ENCODE measurements around the gene TERT. TPM values are rescaled to one million over a fixed set of nuclear protein-coding genes. Genes with fewer than 3 reads are reported as not detected.

The TERT gene
- total and polyA plus RNA-seq, 2 of the 4 experiments (the other 2 are of a cell fraction) = not detected

DNA sequence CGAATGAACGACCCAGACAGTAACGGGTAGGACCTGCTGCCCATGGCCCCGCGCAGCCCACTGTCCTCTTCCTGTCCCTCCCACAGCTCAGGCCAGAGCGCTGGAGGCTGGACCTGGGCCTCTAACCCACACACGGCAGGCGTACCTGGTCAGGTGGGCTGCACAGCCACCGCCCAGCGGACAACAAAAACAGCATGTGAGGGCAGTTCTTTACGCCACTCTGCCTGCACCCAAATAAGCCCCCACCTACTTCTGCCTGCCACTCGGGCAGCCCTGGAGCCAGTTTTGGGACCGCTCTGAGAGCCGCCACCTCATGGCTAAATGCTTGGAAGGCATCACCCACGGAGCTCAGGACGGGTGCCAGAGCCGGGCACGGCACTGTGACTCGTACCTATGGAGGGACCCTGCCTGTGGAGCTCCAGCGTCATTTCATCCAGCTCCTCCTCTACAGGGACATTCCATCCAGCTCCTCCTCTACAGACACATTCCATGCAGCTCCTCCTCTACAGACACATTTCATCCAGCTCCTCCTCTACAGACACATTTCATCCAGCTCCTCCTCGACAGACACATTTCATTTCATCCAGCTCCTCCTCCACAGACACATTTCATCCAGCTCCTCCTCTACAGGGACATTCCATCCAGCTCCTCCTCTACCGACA lies 31.1 kb upstream of the TERT start:
- Histone ChIP-seq H3K4me2 (ENCODE audit: low read depth, low read length) (no peak overlapping the region), H3K9ac (ENCODE audit: low read depth, low read length) (no peak overlapping the region), H3K14ac (replicated peaks; ENCODE audit: low read depth, low read length) (no peak overlapping the region), H2AK9ac (replicated peaks; ENCODE audit: low read depth, low read length, poor library complexity) (no peak overlapping the region), H4K8ac (ENCODE audit: low read depth in 2 of 2, low read length in 2 of 2) (no peak overlapping the region), H3K36me3 (ENCODE audit: control insufficient read depth, insufficient read depth, low read length) (peaks cover 52% of the 10 kb centered on the region), H3K9me3 (ENCODE audit: control insufficient read depth, insufficient read depth, low read length) (peaks cover 13% of the 10 kb centered on the region), H4K5ac (ENCODE audit: low read depth, low read length) (no peak overlapping the region), H2BK120ac (ENCODE audit: low read depth, low read length) (no peak overlapping the region), H4K91ac (ENCODE audit: insufficient read depth, low read depth, low read length) (no peak overlapping the region), H2AFZ (replicated peaks; ENCODE audit: low read length, poor library complexity) (no peak overlapping the region), H3K27ac (ENCODE audit: insufficient read depth, low read length) (no peak overlapping the region), H2BK5ac (ENCODE audit: low read depth, low read length, poor library complexity, severe bottlenecking) (no peak overlapping the region), H3K56ac (ENCODE audit: extremely low read depth, insufficient read depth, low read length) (no peak overlapping the region), H3K4ac (ENCODE audit: low read depth, low read length) (no peak overlapping the region), H3K9me1 (ENCODE audit: insufficient read depth, low read length) (no peaks in the 10 kb centered on the region), H3K79me1 (ENCODE audit: low read depth in 1 of 2, low read length in 2 of 2) (peaks cover 10 to 18% of the 10 kb centered on the region in 2 experiments; a peak in 3 of 4 replicates), H3K27me3 (ENCODE audit: control insufficient read depth, insufficient read depth, low read length) (no peaks in the 10 kb centered on the region), H2AK5ac (ENCODE audit: low read depth, low read length) (no peak overlapping the region), H2BK20ac (ENCODE audit: low read depth, low read length) (no peak overlapping the region), H3K18ac (ENCODE audit: low read depth, low read length) (no peak overlapping the region), H3K4me3 (ENCODE audit: insufficient read depth, low read depth, low read length) (no peak overlapping the region), H2BK15ac (ENCODE audit: low read depth, low read length) (no peak overlapping the region), H4K20me1 (ENCODE audit: insufficient read depth, low read length) (peaks cover 4% of the 10 kb centered on the region), H3K4me1 (ENCODE audit: control insufficient read depth, insufficient read depth, low read length) (peaks cover 1% of the 10 kb centered on the region; the same call in 1 of the 2 replicates), H3K23ac (ENCODE audit: low read depth, low read length) (no peak overlapping the region)
- dilution Hi-C loops (cut with HindIII; ENCODE audit: low sequenced_read_pairs, unreplicated experiment) = no loop called here
- no peak for ATAC-seq (ENCODE audit: low read depth)
- intact Hi-C loops (cut with micrococcal nuclease) = no loop called here
- ChIA-PET CTCF (no interaction called here), POLR2A (ENCODE audit: unreplicated experiment) (no interaction called here)
- WGBS, 2 experiments (ENCODE audit: extremely low coverage in 2 of 2, insufficient read length in 1 of 2) = 68% methylated on average over 7 of the region's 22 CpGs; no CpG with 5 or more reads in 1 of the 2 experiments
- TF ChIP-seq MAZ (IDR thresholded peaks at IDR 0.05; ENCODE audit: borderline replicate concordance, low read depth, low read length) = no peak
- TF ChIP-seq, protein P1, sequence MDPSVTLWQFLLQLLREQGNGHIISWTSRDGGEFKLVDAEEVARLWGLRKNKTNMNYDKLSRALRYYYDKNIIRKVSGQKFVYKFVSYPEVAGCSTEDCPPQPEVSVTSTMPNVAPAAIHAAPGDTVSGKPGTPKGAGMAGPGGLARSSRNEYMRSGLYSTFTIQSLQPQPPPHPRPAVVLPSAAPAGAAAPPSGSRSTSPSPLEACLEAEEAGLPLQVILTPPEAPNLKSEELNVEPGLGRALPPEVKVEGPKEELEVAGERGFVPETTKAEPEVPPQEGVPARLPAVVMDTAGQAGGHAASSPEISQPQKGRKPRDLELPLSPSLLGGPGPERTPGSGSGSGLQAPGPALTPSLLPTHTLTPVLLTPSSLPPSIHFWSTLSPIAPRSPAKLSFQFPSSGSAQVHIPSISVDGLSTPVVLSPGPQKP (IDR thresholded peaks at IDR 0.05; ENCODE audit: borderline replicate concordance, low read depth, low read length) = no peak
- TF ChIP-seq, protein P2, sequence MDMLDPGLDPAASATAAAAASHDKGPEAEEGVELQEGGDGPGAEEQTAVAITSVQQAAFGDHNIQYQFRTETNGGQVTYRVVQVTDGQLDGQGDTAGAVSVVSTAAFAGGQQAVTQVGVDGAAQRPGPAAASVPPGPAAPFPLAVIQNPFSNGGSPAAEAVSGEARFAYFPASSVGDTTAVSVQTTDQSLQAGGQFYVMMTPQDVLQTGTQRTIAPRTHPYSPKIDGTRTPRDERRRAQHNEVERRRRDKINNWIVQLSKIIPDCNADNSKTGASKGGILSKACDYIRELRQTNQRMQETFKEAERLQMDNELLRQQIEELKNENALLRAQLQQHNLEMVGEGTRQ (IDR thresholded peaks at IDR 0.05; ENCODE audit: low read depth, low read length) = no peak
- no peak for TF ChIP-seq CEBPB (IDR thresholded peaks at IDR 0.05; ENCODE audit: low read depth, low read length)
- no peak for TF ChIP-seq CHD1 (IDR thresholded peaks at IDR 0.05; ENCODE audit: low read depth, low read length)
- no peak for TF ChIP-seq SMC3 (IDR thresholded peaks at IDR 0.05; ENCODE audit: low read depth, low read length)
- TF ChIP-seq NFE2L2 (IDR thresholded peaks at IDR 0.05; ENCODE audit: low read depth, low read length) = no peak
- TF ChIP-seq, protein P3, sequence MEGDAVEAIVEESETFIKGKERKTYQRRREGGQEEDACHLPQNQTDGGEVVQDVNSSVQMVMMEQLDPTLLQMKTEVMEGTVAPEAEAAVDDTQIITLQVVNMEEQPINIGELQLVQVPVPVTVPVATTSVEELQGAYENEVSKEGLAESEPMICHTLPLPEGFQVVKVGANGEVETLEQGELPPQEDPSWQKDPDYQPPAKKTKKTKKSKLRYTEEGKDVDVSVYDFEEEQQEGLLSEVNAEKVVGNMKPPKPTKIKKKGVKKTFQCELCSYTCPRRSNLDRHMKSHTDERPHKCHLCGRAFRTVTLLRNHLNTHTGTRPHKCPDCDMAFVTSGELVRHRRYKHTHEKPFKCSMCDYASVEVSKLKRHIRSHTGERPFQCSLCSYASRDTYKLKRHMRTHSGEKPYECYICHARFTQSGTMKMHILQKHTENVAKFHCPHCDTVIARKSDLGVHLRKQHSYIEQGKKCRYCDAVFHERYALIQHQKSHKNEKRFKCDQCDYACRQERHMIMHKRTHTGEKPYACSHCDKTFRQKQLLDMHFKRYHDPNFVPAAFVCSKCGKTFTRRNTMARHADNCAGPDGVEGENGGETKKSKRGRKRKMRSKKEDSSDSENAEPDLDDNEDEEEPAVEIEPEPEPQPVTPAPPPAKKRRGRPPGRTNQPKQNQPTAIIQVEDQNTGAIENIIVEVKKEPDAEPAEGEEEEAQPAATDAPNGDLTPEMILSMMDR (conservative IDR thresholded peaks at IDR 0.05; ENCODE audit: low read depth, low read length) = no peak
- TF ChIP-seq FOS (IDR thresholded peaks at IDR 0.05; ENCODE audit: low read depth, low read length) = no peak
- TF ChIP-seq BHLHE40 (IDR thresholded peaks at IDR 0.05; ENCODE audit: low read depth, low read length) = no peak
- no peak for TF ChIP-seq RAD21 (IDR thresholded peaks at IDR 0.05; ENCODE audit: low read length)
- TF ChIP-seq POLR2A (IDR thresholded peaks at IDR 0.05; ENCODE audit: low read depth, low read length) = no peak
- no peak for TF ChIP-seq MXI1 (IDR thresholded peaks at IDR 0.05; ENCODE audit: borderline replicate concordance, low read depth, low read length)
- no peak for TF ChIP-seq RFX5 (IDR thresholded peaks at IDR 0.05; ENCODE audit: low read depth, low read length)
- no peak for TF ChIP-seq MAFK (IDR thresholded peaks at IDR 0.05; ENCODE audit: low read depth, low read length)
- no peak for TF ChIP-seq RCOR1 (IDR thresholded peaks at IDR 0.05; ENCODE audit: insufficient replicate concordance, low read length)
- in situ Hi-C loops (cut with MboI; ENCODE audit: low sequenced_read_pairs) = no loop called here
- DNase-seq = no peak
- BruUV-seq (replicated peaks) = no TSS peak
